HG02938 (cell line): ENCODE data around the gene CUEDC2.

ENCODE experiments used
- ATAC-seq: cut with Tn5 transposase; IDR thresholded peaks from one replicate; pipeline ENCODE4 v1.9.1; 2021; ENCODE audit warnings: mild to moderate bottlenecking, moderate library complexity; ENCODE audit not compliant: unreplicated experiment

The CUEDC2 gene

DNA sequence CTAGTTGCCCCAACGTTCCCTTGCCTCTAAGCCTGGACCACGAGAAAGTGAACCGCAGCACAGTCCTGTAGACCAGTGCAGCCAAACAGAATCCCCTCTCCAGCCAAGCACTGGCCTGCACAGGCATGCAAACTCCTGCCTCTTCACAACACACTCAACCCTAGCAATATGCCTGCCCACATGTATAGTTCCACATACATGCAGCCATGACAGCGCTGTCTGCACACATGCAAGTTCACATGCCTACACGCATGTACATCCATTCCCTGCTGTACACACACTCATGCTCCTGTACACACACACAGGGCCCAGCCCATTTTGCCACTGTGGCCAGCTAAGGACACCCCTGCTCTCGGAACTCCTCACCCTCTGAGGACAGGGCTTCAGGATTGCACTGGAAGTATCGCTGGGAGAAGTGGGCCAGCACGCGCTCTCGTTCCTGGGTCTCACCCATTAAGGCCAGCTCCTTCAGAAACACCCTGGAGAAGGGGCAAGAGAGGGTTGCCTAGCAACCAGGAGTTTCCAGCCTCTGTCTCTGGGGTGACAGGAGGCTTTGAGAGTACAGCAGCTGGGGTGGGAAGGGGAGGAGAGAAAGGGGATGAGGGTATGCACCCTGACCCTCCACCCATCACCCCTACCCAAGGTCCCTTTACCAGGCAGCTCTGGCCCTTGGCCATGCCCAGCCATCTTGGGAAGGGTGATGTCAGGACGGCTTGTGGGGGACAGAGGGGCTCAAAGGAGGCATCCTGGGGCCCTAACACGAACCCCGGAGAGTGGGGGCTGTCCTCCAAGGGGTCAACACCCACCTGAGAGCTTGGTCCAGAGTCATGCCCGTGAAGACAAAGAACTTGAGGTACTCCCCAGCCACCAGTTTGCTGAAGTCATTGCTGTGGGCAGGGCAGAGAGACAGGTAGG, 20.8 kb downstream of the CUEDC2 start:
- ATAC-seq, result no peak

DNA sequence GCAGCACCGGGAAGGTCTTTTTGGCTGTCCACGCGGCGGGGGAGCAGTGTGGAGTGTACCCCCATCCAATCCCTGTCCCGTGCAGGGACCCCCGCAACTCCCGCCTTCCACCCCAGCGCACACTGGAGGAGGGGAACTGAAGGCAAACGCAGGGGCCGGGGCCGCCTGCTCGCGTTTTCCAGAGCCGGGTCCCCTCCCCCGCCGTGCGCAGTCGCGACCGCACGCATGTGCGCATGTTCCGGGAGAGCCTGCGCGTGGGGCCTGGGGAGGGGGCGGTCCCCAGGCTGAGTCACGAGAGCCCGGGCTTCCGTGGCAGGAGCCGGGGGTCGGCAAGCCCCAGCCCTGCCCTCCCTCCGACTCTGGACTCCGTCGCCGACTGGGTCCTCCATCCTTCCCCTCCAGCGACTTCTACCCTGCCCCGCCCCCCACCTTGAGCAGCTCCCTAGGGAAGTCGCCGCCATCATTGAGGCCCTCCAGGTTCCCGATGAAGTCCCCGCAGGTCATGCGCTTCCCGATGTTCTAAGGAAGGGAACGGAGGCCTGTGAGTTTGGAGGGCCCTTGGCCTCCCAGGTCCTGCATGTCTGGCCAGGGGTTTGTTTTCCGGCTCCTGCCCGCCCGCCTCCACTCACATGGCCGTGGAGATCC, 21.8 kb downstream of the CUEDC2 start:
- no peak for ATAC-seq

DNA sequence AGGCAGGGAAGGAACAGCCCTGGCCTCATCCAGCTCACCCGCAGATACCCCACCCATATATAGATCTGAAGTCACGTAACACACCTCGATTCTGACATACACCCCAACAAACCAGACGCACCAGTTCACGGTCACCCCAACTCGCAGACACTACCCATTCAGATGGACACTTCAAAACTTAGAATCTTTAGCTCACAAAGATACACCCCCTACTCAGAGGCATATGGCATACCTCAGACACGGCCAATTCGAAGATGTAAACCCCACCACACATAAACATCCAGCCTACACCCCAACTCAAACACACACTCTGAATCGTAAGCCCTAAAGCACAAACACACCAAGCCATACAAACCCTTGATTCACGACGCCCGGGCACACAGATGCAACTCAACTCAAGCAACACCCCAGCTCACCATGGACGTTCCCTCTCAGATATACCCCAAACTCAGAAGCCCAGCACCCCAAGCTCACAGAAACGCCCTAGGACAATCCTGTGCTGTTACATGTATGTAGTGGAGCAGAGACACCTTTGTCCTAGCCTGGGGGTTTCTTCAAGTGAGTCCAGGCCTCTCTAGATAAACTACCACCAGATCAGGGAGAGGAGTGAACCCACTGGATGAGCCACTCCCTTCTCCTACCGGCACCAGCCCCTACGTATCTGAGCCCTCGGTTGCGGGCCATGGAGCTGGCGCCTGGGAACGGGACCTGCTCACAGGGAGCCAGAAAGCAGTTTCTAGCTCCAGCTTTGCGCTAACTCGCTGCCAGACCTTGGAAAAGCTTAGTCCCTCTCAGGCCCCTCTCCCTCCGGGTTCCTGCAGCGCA, 22.6 kb downstream of the CUEDC2 start:
- ATAC-seq, result no peak

DNA sequence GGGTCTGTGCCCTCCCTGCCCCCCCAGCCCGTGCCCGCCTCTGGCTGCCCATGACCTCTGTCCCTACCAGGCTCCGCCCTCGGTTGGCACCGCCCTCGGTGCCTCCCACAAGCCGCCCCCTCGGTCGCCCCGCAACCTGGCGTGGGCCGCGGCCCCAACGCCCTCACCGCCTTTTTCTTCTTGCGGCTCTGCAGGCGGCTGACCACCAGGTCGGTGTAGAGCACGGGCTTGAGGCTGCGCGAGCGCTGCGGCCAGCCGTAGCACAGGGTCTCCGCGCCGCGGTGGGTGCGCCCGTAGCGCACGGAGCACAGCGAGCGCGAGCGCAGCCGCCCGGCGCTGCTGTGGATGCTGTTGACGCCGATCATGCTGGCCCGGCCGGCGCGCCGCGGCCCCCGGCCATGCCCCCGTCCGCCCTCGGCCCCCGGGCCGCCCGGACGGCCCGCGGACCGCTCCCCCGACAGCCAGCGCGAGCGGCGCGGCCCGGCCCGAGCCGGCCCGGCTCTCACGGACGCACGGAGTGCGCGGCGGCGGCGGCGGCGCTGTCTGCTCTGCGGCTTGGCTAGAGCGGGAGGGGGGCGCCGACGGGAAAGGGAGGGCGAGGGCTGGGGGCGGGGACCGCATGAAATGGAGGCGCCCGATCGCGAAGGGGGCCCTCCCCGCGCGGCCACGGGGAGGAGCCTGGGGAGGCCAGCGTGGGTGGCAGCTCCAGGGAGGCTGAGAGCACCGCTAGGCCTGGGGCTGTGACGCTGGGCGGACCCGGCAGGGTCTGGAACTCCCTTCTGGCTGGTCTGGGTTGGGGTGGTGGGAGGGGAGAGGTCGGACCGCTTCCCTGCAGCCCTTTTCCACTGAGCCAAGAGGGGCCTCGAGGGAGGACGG, 23.4 kb downstream of the CUEDC2 start:
- no peak for ATAC-seq

DNA sequence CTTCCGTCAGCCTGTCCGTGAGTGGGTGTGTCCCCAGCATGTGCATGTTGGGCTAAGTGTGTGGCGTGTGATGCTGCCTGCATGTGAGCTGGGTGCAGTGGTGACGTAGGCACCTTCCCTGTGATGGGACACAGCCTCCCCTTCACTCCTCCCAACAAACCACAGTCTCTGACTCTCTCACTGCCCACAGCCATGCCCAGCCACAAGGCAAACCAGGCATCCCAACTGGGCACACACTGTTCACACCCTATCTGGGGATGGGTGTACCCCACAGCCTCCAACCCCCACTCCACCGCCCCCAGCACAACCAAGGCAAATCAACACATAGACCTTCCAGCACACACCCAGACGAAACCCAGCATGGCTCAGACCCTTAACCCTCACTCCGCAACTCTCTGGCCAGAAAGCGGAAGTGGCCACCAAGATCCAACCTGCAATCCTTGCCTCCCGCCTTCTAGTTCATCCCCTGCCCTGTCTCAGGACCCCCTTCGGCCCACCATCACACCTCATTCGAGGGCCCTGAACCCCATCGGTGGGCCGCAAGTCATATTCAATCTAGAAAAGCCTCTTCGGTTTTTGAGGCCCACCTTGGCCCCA, 24.1 kb downstream of the CUEDC2 start:
- no peak for ATAC-seq

DNA sequence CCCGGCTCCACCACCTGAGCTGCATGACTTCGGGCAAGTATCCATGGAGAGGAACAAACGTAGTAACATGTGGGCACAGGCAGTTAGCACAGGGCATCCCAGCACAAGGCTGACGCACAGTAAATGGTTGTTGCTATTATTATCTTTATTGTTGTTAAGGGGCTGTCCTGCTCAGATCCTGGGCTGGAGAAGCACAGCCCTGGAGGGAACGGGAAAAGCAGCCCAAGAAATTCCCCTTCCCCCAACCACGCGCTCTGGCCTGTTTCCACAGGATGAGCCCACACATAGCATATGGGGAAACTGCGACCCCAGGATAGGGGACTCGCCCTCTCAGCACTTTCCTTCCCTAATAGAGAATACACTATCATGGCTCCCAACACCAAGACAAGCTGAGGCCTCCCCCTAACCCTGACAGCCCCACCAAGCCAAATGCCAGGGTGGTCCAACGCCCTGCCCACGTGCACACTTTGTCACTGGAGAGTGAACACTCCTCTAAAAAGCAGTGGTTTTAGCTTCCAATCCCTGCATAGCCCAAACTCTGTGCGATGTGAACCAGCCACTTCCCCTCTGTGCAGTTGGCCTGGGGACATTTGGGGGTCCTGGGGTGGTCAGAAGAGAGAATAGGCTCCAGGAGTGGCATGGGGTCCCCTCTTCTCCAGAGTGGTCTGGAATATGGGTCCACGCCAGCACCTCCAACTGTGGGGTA, 24.8 kb downstream of the CUEDC2 start:
- ATAC-seq, result no peak

DNA sequence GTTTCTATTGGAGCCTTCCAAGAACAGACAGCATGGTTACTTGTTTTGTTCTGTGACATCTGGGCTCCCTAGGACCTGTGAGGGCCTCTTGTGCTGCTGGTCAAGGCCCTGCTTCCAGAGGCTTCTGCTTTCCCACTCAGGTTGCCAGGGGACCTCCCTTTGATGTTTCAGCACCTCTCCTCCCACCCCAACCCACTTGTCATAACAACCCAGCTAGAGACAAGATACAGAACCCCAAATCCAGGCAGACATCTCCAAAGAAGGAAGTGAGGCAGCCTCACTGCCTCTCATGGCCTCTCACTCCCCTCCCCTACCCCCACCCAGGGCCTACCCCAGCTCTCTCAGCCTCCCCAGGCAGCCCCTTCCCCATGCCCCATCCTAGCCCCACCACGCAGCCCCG, 25.6 kb downstream of the CUEDC2 start:
- ATAC-seq, result no peak

DNA sequence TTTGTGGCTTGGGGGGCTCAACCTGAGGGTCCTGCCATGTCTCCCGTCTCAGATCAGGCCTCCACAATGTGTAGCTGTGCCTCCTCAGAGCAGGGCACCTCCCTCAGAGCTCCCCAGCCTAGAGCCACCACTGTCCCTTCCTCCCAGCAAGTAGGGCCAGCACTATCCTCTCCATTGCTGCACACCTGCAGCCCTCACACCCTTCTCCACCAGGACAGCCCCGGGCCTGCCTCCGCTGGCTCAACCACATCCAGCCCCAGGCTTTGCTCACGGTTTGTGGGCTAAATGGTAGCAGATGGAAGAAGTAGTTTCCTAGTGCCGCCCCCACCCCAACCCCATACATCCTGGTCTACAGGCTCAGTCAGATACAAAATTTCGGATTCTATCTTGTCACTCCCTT, 26.7 kb downstream of the CUEDC2 start:
- ATAC-seq, result no peak

DNA sequence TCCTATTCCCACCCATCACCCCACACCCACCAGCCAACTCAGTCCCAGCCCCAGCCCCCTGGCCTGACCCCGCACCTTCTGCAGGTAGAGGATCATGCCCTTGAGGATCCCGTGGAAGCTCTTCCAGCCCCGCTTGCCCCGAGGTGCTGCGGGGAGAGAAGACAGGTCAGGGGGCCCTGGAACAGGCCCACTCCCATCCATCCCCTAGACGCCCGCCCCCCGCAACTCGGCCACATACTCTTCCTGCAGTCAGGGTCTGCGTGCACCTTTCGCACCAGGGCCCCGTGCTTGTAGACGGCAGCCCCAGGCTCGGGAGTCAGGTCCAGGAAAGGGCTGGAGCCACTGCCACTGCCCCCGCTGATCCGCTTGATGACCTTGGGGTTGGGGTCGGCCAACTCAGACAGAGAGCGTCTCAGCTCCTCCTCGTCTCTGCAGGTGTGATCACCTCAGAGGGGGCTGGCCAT, 27.2 kb downstream of the CUEDC2 start:
- ATAC-seq, result no peak

DNA sequence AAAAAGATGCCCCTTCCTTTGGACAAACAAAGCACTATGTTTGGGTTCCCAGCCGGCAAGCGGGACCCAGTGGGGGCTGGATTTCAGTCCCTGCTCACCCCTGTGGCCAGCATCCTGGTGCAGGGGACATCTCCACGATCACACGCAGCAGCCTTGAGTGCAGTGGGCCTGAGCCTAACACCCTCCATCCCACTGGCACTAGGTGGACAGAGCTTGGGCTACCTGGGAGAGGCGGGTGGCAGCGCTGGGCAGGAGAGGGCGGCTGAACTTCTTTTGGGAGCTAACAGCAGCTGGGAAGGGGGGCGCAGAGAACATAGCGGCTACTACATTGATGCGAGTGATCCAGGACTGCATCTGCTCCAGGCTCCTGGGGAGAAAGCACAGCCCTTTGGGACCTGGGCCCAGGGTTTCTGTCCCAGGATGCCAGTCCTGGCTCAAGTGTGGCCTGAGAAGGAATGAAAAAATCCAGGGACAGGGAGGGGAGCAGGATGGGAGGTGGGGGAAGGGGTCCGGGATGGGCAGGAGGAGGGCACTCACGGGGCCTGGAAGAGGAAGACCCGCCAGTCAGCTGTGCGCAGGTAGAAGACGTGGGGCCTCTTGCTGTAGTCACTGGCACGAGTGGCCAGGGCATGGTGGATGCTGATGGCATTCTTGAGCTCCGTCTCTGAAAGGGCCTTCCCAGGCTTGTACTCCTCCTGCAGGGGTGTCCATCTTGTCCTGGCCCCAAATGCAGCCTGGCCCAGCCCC, 27.8 kb downstream of the CUEDC2 start:
- no peak for ATAC-seq

DNA sequence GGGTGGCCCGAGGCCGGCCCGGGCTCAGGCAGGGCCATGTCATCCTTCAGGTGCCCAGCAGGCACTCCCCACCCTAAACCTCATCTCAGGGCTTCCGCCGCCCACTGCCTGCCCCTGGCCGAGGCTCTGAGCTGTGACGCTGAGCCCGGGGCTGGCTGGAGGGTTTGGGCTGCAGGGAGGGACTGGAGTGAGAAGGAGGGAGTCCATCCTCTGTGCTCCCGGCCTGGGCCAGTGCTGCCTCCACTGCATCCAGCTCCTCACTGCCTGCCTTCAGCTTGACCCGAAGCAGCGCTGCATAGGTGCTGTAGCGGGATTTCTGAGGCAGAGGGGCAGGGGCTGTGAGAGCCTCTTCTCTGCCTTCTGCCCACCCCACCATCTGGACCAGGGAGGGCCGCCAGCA, 29.3 kb downstream of the CUEDC2 start:
- no peak for ATAC-seq

DNA sequence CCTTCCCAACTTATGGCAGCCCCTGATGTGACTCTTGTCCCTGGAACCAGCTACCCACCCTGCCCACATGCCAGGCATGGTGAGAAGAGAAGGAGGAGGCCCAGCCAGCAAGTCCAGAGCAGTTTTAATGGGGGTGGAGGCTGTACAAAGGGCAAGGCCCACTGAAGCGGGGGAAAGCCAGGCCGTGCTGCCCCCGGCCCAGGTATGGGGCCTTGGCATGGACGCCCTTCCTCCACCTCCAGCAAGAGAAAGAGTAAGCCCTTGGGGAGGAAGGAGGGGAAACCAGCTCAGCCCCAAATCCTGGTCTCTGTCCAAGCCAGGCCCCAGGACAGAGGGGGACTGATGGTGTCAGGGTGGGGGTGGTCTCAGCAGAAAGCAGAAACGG, 29.9 kb downstream of the CUEDC2 start:
- ATAC-seq, result no peak

DNA sequence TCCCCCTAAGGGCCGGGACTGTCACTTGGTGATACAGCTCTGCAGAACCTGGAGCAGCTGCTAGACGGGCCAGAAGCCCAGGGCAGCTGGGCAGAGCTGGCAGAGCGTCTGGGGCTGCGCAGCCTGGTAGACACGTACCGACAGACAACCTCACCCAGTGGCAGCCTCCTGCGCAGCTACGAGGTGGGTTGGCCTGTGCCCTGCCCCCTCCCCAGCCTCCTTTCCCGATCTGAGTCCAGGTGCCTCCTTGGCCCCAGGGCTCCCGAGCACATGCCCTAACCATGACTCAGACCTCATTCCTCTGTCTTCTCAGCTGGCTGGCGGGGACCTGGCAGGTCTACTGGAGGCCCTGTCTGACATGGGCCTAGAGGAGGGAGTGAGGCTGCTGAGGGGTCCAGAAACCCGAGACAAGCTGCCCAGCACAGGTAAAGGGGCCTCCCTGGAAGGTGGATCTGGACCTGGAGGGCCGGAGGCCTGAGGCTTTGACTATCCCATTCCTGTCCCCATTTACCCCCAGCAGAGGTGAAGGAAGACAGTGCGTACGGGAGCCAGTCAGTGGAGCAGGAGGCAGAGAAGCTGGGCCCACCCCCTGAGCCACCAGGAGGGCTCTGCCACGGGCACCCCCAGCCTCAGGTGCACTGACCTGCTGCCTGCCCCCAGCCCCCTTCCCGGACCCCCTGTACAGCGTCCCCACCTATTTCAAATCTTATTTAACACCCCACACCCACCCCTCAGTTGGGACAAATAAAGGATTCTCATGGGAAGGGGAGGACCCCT, 30.5 kb downstream of the CUEDC2 start:
- no peak for ATAC-seq

DNA sequence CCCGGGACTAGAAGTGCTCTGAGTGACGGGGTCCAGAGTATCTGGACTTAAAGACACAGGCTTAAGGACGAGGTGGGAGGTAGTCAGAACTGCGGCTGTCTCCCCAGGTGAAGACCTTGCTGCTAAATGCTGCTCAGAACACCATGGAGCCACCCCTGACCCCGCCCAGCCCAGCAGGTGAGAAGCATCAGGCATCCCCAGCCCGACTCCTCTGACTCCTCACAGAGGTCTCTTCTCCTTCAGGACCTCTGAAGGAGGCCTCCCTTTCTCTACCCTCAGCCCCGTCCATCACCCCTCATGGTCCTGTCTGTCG, 31.1 kb downstream of the CUEDC2 start:
- no peak for ATAC-seq

DNA sequence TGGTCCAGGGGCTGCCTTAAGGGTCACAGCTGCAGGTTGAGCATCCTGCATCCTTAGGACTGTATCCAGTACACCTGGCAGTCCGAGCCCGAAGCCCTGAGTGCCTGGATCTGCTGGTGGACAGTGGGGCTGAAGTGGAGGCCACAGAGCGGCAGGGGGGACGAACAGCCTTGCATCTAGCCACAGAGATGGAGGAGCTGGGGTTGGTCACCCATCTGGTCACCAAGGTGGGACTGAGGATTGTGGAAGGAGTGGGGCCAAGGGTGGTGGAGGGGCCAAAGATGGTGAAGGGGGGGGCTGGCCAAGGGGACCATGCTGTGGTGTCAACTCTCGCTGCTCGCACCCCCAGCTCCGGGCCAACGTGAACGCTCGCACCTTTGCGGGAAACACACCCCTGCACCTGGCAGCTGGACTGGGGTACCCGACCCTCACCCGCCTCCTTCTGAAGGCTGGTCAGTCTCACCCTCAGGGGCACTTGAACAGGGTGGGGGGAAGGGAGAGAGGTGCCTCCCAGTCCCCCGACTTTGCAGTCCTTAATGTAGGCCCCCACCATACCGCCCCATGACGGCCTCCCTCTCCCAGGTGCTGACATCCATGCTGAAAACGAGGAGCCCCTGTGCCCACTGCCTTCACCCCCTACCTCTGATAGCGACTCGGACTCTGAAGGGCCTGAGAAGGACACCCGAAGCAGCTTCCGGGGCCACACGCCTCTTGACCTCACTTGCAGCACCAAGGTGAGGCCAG, 31.6 kb downstream of the CUEDC2 start:
- no peak for ATAC-seq

DNA sequence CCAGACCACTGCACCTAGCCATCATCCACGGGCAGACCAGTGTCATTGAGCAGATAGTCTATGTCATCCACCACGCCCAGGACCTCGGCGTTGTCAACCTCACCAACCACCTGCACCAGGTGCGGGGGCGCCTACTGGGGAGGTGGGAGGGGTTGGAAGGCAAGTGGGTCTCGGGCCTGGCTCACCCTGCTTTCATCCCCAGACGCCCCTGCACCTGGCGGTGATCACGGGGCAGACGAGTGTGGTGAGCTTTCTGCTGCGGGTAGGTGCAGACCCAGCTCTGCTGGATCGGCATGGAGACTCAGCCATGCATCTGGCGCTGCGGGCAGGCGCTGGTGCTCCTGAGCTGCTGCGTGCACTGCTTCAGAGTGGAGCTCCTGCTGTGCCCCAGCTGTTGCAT, 32.3 kb downstream of the CUEDC2 start:
- no peak for ATAC-seq

DNA sequence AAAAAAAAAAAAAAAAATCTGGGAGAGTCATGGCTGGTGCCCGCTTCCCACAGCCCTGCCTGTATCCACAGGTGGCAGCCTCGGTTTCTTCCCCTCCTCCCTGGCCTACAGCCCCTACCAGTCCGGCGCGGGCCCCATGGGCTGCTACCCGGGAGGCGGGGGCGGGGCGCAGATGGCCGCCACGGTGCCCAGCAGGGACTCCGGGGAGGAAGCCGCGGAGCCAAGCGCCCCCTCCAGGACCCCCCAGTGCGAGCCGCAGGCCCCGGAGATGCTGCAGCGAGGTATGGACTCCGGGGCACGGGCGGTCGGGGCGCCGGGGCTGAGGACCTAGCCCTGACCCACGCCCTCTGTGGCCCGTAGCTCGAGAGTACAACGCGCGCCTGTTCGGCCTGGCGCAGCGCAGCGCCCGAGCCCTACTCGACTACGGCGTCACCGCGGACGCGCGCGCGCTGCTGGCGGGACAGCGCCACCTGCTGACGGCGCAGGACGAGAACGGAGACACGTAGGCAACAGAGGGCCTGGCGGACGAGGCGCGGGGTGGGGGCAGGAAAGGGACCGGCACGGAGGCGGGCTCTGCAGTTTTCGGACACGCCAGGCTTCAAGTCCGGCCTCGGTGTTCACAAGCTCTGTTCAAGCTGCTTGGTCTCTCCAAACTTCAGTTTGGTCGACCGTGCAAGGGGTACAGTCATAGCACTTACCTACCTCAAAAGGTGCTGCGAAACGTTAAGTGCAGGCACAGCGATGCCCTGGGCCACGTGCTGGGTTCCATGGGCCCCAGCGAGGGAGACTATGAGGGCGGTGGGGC, 33.0 kb downstream of the CUEDC2 start:
- ATAC-seq, result no peak
